H1 (cell line): ENCODE results near the gene OR1K1. TPM values are rescaled to one million over a fixed set of nuclear protein-coding genes. Genes with fewer than 3 reads are reported as not detected.

Source experiments
- CTCF ChIA-PET: fragments of 300-600 bp; sonication (Branson Sonifier 250); formaldehyde crosslinking; loops from one replicate; lab custom pipeline; 2021; ENCODE audit not compliant: partially characterized antibody; lab: Charles Lee
- POLR2A ChIA-PET: fragments of 300-600 bp; sonication (Branson Sonifier 250); formaldehyde crosslinking; loops from one replicate; lab custom pipeline; 2021; ENCODE audit warnings: inconsistent platforms; ENCODE audit not compliant: partially characterized antibody; lab: Charles Lee
- DNase-seq, 2 experiments: peaks; one replicate each; pipeline versions ENCODE4 v3.0.0 to v3.0.0-alpha.2; 2010 to 2022; ENCODE audit warnings: low spot score in 2 of 2, low read depth in 1 of 2, mixed read lengths in 1 of 2
- FAIRE-seq: peaks from 2 replicates; lab custom pipeline; 2011; peaks lifted over from hg19 to GRCh38; lab: Jason Lieb, UNC
- H2AFZ ChIP-seq: 2 replicates; pipeline ENCODE4 v1.8.1; 2012; ENCODE audit warnings: low read length, inconsistent platforms
- H2AK5ac ChIP-seq: 2 replicates; pipeline ENCODE4 v1.6.1; 2013; ENCODE audit warnings: low read depth, low read length
- H2BK120ac ChIP-seq: replicated peaks from 2 replicates; pipeline ENCODE3; 2013; ENCODE audit warnings: low read depth, low read length, inconsistent platforms
- H2BK12ac ChIP-seq: 2 replicates; pipeline ENCODE4 v1.6.1; 2013; ENCODE audit warnings: low read depth, low read length
- H2BK15ac ChIP-seq: 2 replicates; pipeline ENCODE4 v1.6.1; 2013; ENCODE audit warnings: low read length
- H2BK20ac ChIP-seq: 2 replicates; pipeline ENCODE4 v1.6.1; 2013; ENCODE audit warnings: low read length
- H2BK5ac ChIP-seq: 2 replicates; pipeline ENCODE4 v1.6.1; 2013; ENCODE audit warnings: low read depth, low read length
- H3K14ac ChIP-seq: 2 replicates; pipeline ENCODE4 v1.6.1; 2013; ENCODE audit warnings: inconsistent platforms; ENCODE audit not compliant: insufficient read length
- H3K18ac ChIP-seq: 2 replicates; pipeline ENCODE4 v1.6.1; 2013; ENCODE audit warnings: low read length; ENCODE audit errors: extremely low read depth
- H3K23ac ChIP-seq: 2 replicates; pipeline ENCODE4 v1.6.1; 2013; ENCODE audit warnings: inconsistent platforms; ENCODE audit not compliant: insufficient read length
- H3K23me2 ChIP-seq: 2 replicates; pipeline ENCODE4 v1.6.1; 2013; ENCODE audit warnings: low read depth, low read length
- H3K27ac ChIP-seq: 2 replicates; pipeline ENCODE4 v1.6.1; 2011; ENCODE audit warnings: low read depth, low read length, inconsistent platforms
- H3K27me3 ChIP-seq, 4 experiments: replicated peaks in 1 of 4; 1 replicate in 1 of 4; 2 replicates in 3 of 4; pipeline versions ENCODE4 v1.6.1 to v1.8.1; 2011 to 2013; ENCODE audit warnings: low read length in 3 of 4, mild to moderate bottlenecking in 3 of 4, inconsistent platforms in 2 of 4, mixed read lengths in 2 of 4, moderate library complexity in 1 of 4; ENCODE audit not compliant: control insufficient read depth in 3 of 4, insufficient read depth in 3 of 4; ENCODE audit errors: extremely low read depth in 1 of 4
- H3K36me3 ChIP-seq, 4 experiments: 2 replicates each; pipeline versions ENCODE4 v1.6.1 to v1.8.1; 2011 to 2013; ENCODE audit warnings: mild to moderate bottlenecking in 4 of 4, low read length in 3 of 4, moderate library complexity in 2 of 4, control low read depth in 1 of 4, inconsistent platforms in 1 of 4; ENCODE audit not compliant: insufficient read depth in 4 of 4, control insufficient read depth in 2 of 4
- H3K4ac ChIP-seq: replicated peaks from 2 replicates; pipeline ENCODE3; 2013; ENCODE audit warnings: low read length, low read depth, mixed read lengths, inconsistent platforms; ENCODE audit not compliant: insufficient read length
- H3K4me1 ChIP-seq, 4 experiments: replicated peaks in 1 of 4; 1 replicate in 1 of 4; 2 replicates in 3 of 4; pipeline versions ENCODE4 v1.6.1 to v1.8.1; 2011 to 2013; ENCODE audit warnings: low read length in 3 of 4, inconsistent platforms in 2 of 4, mixed read lengths in 1 of 4; ENCODE audit not compliant: insufficient read depth in 4 of 4, control insufficient read depth in 3 of 4
- H3K4me2 ChIP-seq, 2 experiments: 2 replicates each; pipeline versions ENCODE4 v1.6.1 to v1.8.1; 2011 to 2013; ENCODE audit warnings: low read depth in 2 of 2, low read length in 2 of 2, control low read depth in 1 of 2, inconsistent platforms in 1 of 2, mild to moderate bottlenecking in 1 of 2; ENCODE audit not compliant: insufficient read depth in 1 of 2
- H3K4me3 ChIP-seq, 4 experiments: fragments of 200-600, 300-600 bp in 1 of 4; sonication (generic), shearing (Covaris generic), sonication (Bioruptor Twin) in 1 of 4; 2 replicates each; pipeline versions ENCODE4 v1.5.1 to v1.8.1; 2011 to 2016; ENCODE audit warnings: low read length in 4 of 4, low read depth in 3 of 4, control low read depth in 2 of 4, inconsistent platforms in 2 of 4, mild to moderate bottlenecking in 2 of 4, mixed read lengths in 1 of 4, moderate library complexity in 1 of 4; ENCODE audit not compliant: insufficient read depth in 2 of 4; ENCODE audit errors: extremely low read depth in 1 of 4
- H3K56ac ChIP-seq: replicated peaks from 2 replicates; pipeline ENCODE3; 2013; ENCODE audit warnings: low read depth, mild to moderate bottlenecking, mixed read lengths, low read length, inconsistent platforms; ENCODE audit not compliant: insufficient read length
- H3K79me1 ChIP-seq: 2 replicates; pipeline ENCODE4 v1.6.1; 2013; ENCODE audit warnings: low read depth, low read length, control low read depth
- H3K79me2 ChIP-seq, 2 experiments: 2 replicates each; pipeline versions ENCODE4 v1.6.1 to v1.8.1; 2012 to 2013; ENCODE audit warnings: low read length in 2 of 2, mild to moderate bottlenecking in 2 of 2, inconsistent platforms in 1 of 2; ENCODE audit not compliant: insufficient read depth in 2 of 2, control insufficient read depth in 1 of 2
- H3K9ac ChIP-seq, 4 experiments: replicated peaks in 1 of 4; 1 replicate in 1 of 4; 2 replicates in 3 of 4; pipeline versions ENCODE4 v1.6.1 to v1.8.1; 2011 to 2013; ENCODE audit warnings: low read depth in 3 of 4, low read length in 3 of 4, control low read depth in 2 of 4, mild to moderate bottlenecking in 2 of 4, moderate library complexity in 2 of 4, inconsistent platforms in 1 of 4; ENCODE audit errors: extremely low read depth in 1 of 4
- H3K9me3 ChIP-seq, 2 experiments: 2 replicates each; pipeline versions ENCODE4 v1.6.1 to v1.8.1; 2012 to 2013; ENCODE audit warnings: mild to moderate bottlenecking in 2 of 2, moderate library complexity in 2 of 2, control low read depth in 1 of 2, inconsistent platforms in 1 of 2, low read depth in 1 of 2, low read length in 1 of 2, mixed read lengths in 1 of 2; ENCODE audit not compliant: insufficient read depth in 2 of 2
- H4K20me1 ChIP-seq, 2 experiments: replicated peaks in 1 of 2; 2 replicates each; pipeline versions ENCODE3 to v1.8.1; 2011 to 2013; ENCODE audit warnings: inconsistent platforms in 2 of 2, low read length in 2 of 2, mild to moderate bottlenecking in 1 of 2; ENCODE audit not compliant: insufficient read depth in 2 of 2, control insufficient read depth in 1 of 2
- H4K5ac ChIP-seq: 2 replicates; pipeline ENCODE4 v1.6.1; 2013; ENCODE audit warnings: low read length, low read depth, mixed read lengths, inconsistent platforms; ENCODE audit not compliant: insufficient read length
- H4K8ac ChIP-seq: 2 replicates; pipeline ENCODE4 v1.8.0; 2013; ENCODE audit warnings: mild to moderate bottlenecking, moderate library complexity, low read length, inconsistent platforms; ENCODE audit not compliant: insufficient read depth; ENCODE audit errors: extremely low read depth
- H4K91ac ChIP-seq: replicated peaks from 2 replicates; pipeline ENCODE3; 2013; ENCODE audit warnings: low read length, mixed read lengths, inconsistent platforms; ENCODE audit not compliant: insufficient read length
- BCL11A ChIP-seq, 2 experiments: IDR thresholded peaks; one replicate each; pipeline ENCODE4 v1.6.1; 2011; ENCODE audit warnings: low read depth in 2 of 2, low read length in 2 of 2, mild to moderate bottlenecking in 2 of 2
- BRCA1 ChIP-seq: IDR thresholded peaks from 2 replicates; pipeline ENCODE4 v1.6.1; 2012; ENCODE audit warnings: low read depth, low read length, improper control_type of control experiment
- CTBP2 ChIP-seq: IDR thresholded peaks from 2 replicates; pipeline ENCODE4 v1.7.0; 2011; ENCODE audit warnings: borderline replicate concordance, mild to moderate bottlenecking, moderate library complexity, mixed read lengths, low read length; ENCODE audit not compliant: insufficient read depth, insufficient read length
- EZH2 ChIP-seq: fragments of 200-600 bp; sonication (generic); IDR thresholded peaks from 2 replicates; pipeline ENCODE4 v1.7.1; 2012; ENCODE audit warnings: low read depth, mild to moderate bottlenecking, moderate library complexity, low read length, inconsistent platforms; ENCODE audit not compliant: severe bottlenecking
- GTF2F1 ChIP-seq: IDR thresholded peaks from 2 replicates; pipeline ENCODE4 v1.6.1; 2012; ENCODE audit warnings: low read depth, low read length, improper control_type of control experiment, borderline replicate concordance
- SAP30 ChIP-seq: fragments of 300-600 bp; sonication (generic); IDR thresholded peaks from 2 replicates; pipeline ENCODE4 v1.7.1; 2012; ENCODE audit warnings: low read length, moderate library complexity, mild to moderate bottlenecking, inconsistent platforms; ENCODE audit not compliant: insufficient read depth, insufficient replicate concordance
- SP4 ChIP-seq: IDR thresholded peaks from 2 replicates; pipeline ENCODE4 v1.6.1; 2012; ENCODE audit warnings: low read length, inconsistent platforms
- WGBS, 2 experiments: shearing (Covaris generic) in 1 of 2; methylation state at CpG; one replicate each; pipeline versions ENCODE4 v1.1.6 to v1.1.7; 2013 to 2015; ENCODE audit warnings: low lambda C conversion rate in 2 of 2, mixed read lengths in 2 of 2, inconsistent platforms in 1 of 2, low coverage in 1 of 2, missing lambda C conversion rate in 1 of 2; ENCODE audit not compliant: insufficient replicate concordance in 2 of 2, insufficient coverage in 1 of 2, insufficient read length in 1 of 2; ENCODE audit errors: extremely low coverage in 1 of 2, missing lambda C conversion rate in 1 of 2; 5-methylcytosine and 5-hydroxymethylcytosine counted together
- polyA plus RNA-seq, 7 experiments: library from polyadenylated mRNA; depleted of rRNA in 3 of 7; stranded (reverse) in 5 of 7; unstranded in 2 of 7; fragments of >200 nt in 5 of 7; fragments of 200-250 nt in 2 of 7; gene quantifications; 1 replicate in 5 of 7; 2 replicates in 1 of 7; 4 replicates in 1 of 7; pipeline versions ENCODE4 v1.2.1 to v1.2.3, GENCODE V29; 2011 to 2013; ENCODE audit warnings: missing spikeins in 2 of 7, mixed read lengths in 2 of 7
- total RNA-seq: library from RNA; stranded (reverse); fragmentation: NEBNext Ultra II Directional; extraction: Animal tissue kit (Norgen Biotek cat#: 25700); gene quantifications from 2 replicates; pipeline ENCODE4 v1.2.1, GENCODE V29; 2021
- TF ChIP-seq, protein P1 (sequence below): IDR thresholded peaks from 2 replicates; pipeline ENCODE4 v1.6.1; 2012; ENCODE audit warnings: inconsistent platforms
- TF ChIP-seq, protein P2 (sequence below), 3 experiments: IDR thresholded peaks; 1 replicate in 2 of 3; 2 replicates in 1 of 3; pipeline versions ENCODE4 v1.5.1 to v1.6.1; 2011; ENCODE audit warnings: low read length in 3 of 3, mild to moderate bottlenecking in 3 of 3, inconsistent platforms in 2 of 3, low read depth in 1 of 3, moderate library complexity in 1 of 3; ENCODE audit not compliant: insufficient read depth in 1 of 3; ENCODE audit errors: control extremely low read depth in 1 of 3

OR1K1 gene
- total and polyA plus RNA-seq, 2 of the 8 experiments (the other 6 are each of a cell fraction or from before 2014, with no cell fraction given), result not detected

DNA sequence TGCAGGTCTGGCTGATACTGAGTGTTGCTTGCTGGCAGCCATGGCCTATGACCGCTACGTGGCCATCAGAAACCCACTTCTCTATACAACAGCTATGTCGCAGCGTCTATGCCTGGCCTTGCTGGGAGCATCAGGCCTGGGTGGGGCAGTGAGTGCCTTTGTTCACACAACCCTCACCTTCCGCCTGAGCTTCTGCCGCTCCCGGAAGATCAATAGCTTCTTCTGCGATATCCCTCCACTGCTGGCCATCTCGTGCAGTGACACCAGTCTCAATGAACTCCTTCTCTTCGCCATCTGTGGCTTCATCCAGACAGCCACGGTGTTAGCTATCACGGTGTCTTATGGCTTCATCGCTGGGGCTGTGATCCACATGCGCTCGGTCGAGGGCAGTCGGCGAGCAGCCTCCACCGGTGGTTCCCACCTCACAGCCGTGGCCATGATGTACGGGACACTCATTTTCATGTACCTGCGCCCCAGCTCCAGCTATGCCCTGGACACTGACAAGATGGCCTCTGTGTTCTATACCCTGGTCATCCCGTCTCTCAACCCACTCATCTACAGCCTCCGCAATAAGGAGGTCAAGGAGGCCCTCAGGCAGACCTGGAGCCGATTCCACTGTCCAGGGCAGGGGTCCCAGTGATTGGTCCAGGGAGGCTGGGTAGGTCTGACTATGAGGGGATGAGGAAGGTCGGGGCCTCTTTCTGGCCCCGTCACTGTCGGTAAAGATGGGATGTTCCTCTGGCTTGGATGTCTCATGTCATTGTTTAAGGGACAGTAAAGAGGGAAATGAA lies 10.5 kb upstream of the OR1K1 start:
- Histone ChIP-seq H3K79me2 (no peaks in the 10 kb centered on the region), H2BK5ac (no peak overlapping the region), H2BK12ac (no peak overlapping the region), H2AK5ac (no peak overlapping the region), H3K36me3 (no peaks in the 10 kb centered on the region; a peak in 1 of 8 replicates), H3K4me2 (no peak overlapping the region), H3K4me1 (no peaks in the 10 kb centered on the region), H3K9me3 (peaks cover 47 to 61% of the 10 kb centered on the region in 2 experiments), H3K9ac (no peak overlapping the region), H3K23ac (no peak overlapping the region), H4K5ac (no peak overlapping the region), H3K27ac (no peak overlapping the region), H2BK120ac (no peak overlapping the region), H3K4ac (no peak overlapping the region), H4K8ac (0 out of 2 replicates have a peak overlapping the region, but pooled peaks have one; percentile 16), H3K23me2 (no peaks in the 10 kb centered on the region), H3K14ac (no peak overlapping the region), H2BK20ac (no peak overlapping the region), H2BK15ac (no peak overlapping the region), H3K27me3 (no peaks in the 10 kb centered on the region), H3K4me3 (no peak overlapping the region), H3K56ac (no peak overlapping the region), H4K91ac (no peak overlapping the region), H4K20me1 (no peaks in the 10 kb centered on the region), H3K79me1 (no peaks in the 10 kb centered on the region), H2AFZ (no peak overlapping the region), H3K18ac (no peak overlapping the region)
- DNase-seq (no peak), FAIRE-seq (no peak)
- 90% methylated on average over 28 of the region's 28 CpGs; no CpG with 5 or more reads in 1 of the 2 experiments for WGBS, 2 experiments
- CTCF ChIA-PET, result interaction anchor here (1.0 kb wide), 1 partner anchor 20 kb away, joined by 3 read pairs; no protein-coding TSS in a partner anchor
- POLR2A ChIA-PET, result no interaction called here
- TF ChIP-seq SP4 (no peak), BRCA1 (no peak), BCL11A (IDR thresholded peaks at IDR 0.05; ENCODE audit: low read depth in 2 of 2, low read length in 2 of 2) (no peak), CTBP2 (no peak), SAP30 (no peak), EZH2 (no peak), GTF2F1 (no peak)
- TF ChIP-seq, protein P1, sequence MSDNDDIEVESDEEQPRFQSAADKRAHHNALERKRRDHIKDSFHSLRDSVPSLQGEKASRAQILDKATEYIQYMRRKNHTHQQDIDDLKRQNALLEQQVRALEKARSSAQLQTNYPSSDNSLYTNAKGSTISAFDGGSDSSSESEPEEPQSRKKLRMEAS, result no peak
- TF ChIP-seq, protein P2, sequence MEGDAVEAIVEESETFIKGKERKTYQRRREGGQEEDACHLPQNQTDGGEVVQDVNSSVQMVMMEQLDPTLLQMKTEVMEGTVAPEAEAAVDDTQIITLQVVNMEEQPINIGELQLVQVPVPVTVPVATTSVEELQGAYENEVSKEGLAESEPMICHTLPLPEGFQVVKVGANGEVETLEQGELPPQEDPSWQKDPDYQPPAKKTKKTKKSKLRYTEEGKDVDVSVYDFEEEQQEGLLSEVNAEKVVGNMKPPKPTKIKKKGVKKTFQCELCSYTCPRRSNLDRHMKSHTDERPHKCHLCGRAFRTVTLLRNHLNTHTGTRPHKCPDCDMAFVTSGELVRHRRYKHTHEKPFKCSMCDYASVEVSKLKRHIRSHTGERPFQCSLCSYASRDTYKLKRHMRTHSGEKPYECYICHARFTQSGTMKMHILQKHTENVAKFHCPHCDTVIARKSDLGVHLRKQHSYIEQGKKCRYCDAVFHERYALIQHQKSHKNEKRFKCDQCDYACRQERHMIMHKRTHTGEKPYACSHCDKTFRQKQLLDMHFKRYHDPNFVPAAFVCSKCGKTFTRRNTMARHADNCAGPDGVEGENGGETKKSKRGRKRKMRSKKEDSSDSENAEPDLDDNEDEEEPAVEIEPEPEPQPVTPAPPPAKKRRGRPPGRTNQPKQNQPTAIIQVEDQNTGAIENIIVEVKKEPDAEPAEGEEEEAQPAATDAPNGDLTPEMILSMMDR (IDR thresholded peaks at IDR 0.05; ENCODE audit: control extremely low read depth in 1 of 3, insufficient read depth in 1 of 3, low read depth in 1 of 3, low read length in 3 of 3), result no peak
